Activated CD4-positive, CD25-positive, alpha-beta regulatory T cell treated with anti-CD3 and anti-CD28 coated beads, Interleukin-2, amount 50 U/mL, for 72 hours (primary cell): Measurements from ENCODE around the gene RAB3C.

Experiments used
- DNase-seq: peaks from one replicate; pipeline ENCODE4 v3.0.0; 2021

Gene RAB3C

DNA sequence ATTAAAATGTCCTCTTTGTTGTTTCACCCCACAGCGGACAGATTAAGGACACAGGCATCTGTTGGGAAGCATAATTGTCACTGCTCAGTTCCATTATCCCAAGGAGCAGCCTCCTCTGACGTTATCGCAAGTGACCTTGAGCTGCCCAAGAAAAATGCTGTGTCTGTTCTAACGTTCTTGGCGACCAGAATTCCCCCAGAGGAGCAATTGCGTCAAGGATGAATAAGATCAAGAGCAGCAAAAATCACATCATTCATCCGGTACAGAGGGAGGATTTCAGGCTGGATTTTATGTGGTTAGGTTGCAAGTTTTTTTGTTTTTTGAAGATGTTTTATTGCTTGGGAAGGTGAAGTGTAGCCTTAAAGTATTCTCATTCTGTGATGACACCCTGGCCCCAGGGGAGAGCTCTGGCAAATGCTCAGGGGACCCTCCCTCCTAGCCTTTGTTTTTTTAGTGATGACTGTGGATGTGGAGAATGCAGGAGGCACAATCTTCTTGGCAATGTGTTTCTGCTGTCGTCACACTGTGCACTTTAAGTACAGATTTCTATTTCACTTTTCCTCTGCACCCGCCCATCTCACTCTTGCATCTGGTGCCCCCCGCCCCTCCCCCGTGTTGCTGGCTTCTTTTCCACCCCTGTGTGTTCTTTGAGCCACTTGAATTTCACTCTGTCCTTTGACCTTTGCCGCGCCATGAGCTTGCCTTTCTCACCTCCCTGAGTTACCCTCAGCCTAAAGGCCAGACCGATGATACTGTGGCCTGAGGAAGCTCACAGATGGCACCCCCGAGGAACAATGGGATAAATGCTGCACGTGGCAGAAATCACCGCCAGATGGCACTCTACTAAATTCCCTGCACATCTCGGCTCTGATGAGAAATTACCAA lies 308.5 kb downstream of the RAB3C start:
- DNase-seq, result peak; percentile 40

GRCh38 chr5:58891971-58892343 lies 309.1 kb downstream of the RAB3C start:
- no peak for DNase-seq

GRCh38 chr5:58893551-58893950 lies 310.7 kb downstream of the RAB3C start:
- DNase-seq, result no peak

- DNase-seq, result no peak
Observed at GRCh38 chr5:58898006-58898405, 315.1 kb downstream of the RAB3C start.

- no peak for DNase-seq
Observed at GRCh38 chr5:58898538-58898937, 315.7 kb downstream of the RAB3C start.

GRCh38 chr5:58901271-58901670 lies 318.4 kb downstream of the RAB3C start:
- no peak for DNase-seq

- no peak for DNase-seq
Observed at GRCh38 chr5:58902305-58902704, 319.4 kb downstream of the RAB3C start.

GRCh38 chr5:58902765-58903164 lies 319.9 kb downstream of the RAB3C start:
- DNase-seq, result no peak

DNA sequence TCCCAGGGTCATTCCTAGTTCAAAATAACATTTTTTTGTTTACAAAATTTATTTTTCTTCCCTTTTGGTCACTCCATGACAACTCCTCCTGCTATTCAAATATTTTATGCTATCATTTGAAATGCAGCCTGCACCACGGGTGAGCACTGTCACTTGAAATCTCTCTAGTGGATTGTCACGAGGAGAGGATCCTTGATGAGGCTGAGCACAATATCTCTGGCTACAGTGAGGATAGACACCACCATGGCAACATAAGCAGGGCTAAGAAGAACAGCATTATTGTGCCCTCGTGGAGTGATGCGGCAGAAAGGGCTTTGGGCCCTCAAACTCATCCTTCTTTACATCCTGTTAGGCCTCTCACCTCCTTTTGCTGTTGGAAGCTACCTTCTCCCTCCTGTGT lies 321.9 kb downstream of the RAB3C start:
- no peak for DNase-seq

DNA sequence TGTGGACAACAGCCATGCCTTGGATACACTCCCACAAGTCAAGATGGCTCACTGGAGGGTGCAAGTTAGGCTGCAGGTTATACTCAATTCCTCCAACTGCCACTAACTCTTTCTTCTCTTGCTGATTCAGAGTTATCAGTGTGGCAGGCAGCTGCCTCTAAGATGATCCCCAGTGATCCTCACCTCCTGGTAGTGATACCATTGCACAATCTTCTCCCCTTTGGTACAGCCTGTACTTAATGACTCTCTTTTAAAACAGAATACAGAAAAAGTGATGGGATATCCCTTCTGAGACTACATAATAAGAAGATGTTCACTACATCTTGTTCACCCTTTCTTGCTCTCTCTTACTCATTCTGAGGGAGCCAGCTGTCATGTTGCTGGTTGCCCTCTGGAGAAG lies 323.1 kb downstream of the RAB3C start:
- no peak for DNase-seq
